ENCODE measurements around the gene CDX1. TPM values are rescaled to one million over a fixed set of nuclear protein-coding genes. Genes with fewer than 3 reads are reported as not detected.
A peak's percentile ranks its signal among the peaks of the same experiment; 100 is the strongest.

CDX1 gene
- total RNA-seq, 1 donor = 0.18 TPM

DNA sequence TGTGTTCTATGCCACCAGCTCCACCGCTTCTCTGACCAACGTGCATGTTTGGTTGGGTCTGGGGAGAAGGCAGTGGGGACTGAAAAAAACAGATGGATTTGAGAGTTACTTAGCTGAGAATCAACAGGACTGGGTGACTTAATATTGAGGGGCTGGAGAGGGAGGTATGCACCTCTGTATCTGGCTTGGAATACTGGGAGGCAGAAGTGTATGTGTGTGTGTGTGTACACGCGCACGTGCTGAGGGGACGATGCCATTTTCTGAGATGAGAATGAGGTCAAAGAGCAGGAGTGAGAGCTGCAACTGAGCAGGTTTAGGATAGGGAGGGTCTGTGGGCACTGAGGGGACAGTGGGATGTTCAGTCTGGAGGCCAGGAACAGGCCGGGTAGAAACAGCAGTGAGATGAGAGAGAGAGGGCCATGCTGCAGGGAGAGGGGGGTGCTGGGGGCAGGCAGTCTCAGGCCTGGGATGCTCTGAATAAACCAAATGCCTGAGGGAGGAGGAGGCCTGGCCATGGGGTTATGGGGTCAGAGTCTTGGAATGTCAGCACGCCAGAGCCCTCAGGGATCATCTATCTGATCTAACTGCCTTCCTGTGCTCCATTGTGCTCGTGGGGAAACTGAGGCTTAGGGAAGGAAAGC, 24.9 kb upstream of the CDX1 start:
- DNase-seq (ENCODE audit: low read depth) = peak; percentile 72
- TF ChIP-seq CTCF (IDR thresholded peaks at IDR 0.05; ENCODE audit: insufficient read depth, low read length) = no peak
- no peak overlapping the region for H3K4me3 ChIP-seq (ENCODE audit: low read depth, low read length)

- H3K4me3 ChIP-seq (ENCODE audit: low read depth, low read length) = no peak overlapping the region
- DNase-seq (ENCODE audit: low read depth) = no peak
- TF ChIP-seq CTCF (IDR thresholded peaks at IDR 0.05; ENCODE audit: insufficient read depth, low read length) = no peak
These were observed 24.2 kb upstream of the CDX1 start for GRCh38 chr5:150142185-150142958.

GRCh38 chr5:150142959-150143349, 23.6 kb upstream of the CDX1 start:
- no peak for TF ChIP-seq CTCF (IDR thresholded peaks at IDR 0.05; ENCODE audit: insufficient read depth, low read length)
- peak; percentile 96 for DNase-seq (ENCODE audit: low read depth)
- peak overlapping the region; percentile 19 for H3K4me3 ChIP-seq (ENCODE audit: low read depth, low read length)

DNA sequence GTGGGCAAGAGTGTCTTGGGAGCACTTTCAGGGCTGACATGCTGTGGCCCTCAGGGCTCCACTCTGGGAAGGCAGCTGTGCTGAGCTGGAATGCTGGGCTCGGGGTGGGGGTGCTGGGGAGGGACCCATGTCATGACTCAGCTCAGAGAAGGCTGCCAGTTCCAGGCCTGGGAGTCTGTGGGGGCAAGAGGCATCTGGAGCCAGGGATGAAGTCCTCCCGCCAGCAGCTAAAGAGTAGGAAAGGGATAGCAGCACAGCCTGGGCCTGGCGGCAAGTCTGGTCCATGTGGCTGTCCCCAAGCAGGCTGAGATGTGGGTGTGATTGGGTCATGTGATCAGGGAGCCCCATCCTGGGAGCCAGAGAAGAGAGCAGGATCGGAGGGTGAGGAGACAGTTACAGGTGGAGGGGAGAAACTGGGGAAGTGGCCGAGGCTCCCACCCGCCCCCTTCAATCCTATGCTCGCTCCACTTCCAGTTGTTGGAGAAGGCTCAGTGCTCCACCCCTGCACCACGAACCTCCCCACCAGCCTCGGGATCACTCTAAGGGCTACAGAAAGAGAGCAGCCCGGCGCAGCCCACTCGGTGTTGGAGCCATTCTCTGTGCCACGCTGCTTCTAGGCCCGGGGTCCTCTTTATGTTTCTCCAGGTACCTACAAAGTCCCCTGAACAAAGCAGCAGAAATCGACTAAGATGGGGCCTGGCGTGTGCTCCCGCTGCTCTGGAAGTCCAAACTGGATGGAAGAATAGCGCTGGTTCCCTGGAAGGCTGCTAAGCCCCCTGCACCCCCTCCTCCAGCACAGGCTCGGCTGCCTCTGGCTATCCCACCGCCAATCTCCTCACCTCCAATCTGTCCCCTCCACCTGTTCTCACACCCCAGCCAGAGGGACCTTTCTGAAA, 23.0 kb upstream of the CDX1 start:
- no peak for TF ChIP-seq CTCF (IDR thresholded peaks at IDR 0.05; ENCODE audit: insufficient read depth, low read length)
- peak; percentile 95 for DNase-seq (ENCODE audit: low read depth)
- H3K4me3 ChIP-seq (ENCODE audit: low read depth, low read length) = peak overlapping the region; percentile 41

GRCh38 chr5:150144246-150144801, 22.3 kb upstream of the CDX1 start:
- peak overlapping the region; percentile 41 for H3K4me3 ChIP-seq (ENCODE audit: low read depth, low read length)
- TF ChIP-seq CTCF (IDR thresholded peaks at IDR 0.05; ENCODE audit: insufficient read depth, low read length) = no peak
- peak; percentile 96 for DNase-seq (ENCODE audit: low read depth)

- no peak for TF ChIP-seq CTCF (IDR thresholded peaks at IDR 0.05; ENCODE audit: insufficient read depth, low read length)
- DNase-seq (ENCODE audit: low read depth) = no peak
- no peak overlapping the region for H3K4me3 ChIP-seq (ENCODE audit: low read depth, low read length)
These were observed 21.7 kb upstream of the CDX1 start for GRCh38 chr5:150144879-150145278.
